Loucy (cell line): ENCODE data around the gene CD177.
"Not testable (repeated sequence)": the region's sequence is repeated elsewhere in the genome, so short reads cannot be mapped to it uniquely, and the experiment has no call there.

Source experiments
- H2AFZ ChIP-seq: fragments of 200-600 bp; sonication (generic); 2 replicates; pipeline ENCODE4 v1.6.0; 2016; ENCODE audit warnings: antibody characterized with exemption, mild to moderate bottlenecking, low read length, moderate library complexity
- H3F3A ChIP-seq: fragments of 200-600 bp; 2 replicates; pipeline ENCODE4 v1.6.0; 2016; ENCODE audit warnings: antibody characterized with exemption, low read depth, mild to moderate bottlenecking
- H3K27me3 ChIP-seq: fragments of 200-600 bp; sonication (generic); 2 replicates; pipeline ENCODE4 v1.6.1; 2014; ENCODE audit warnings: low read length, mild to moderate bottlenecking; ENCODE audit not compliant: insufficient read depth, poor library complexity, severe bottlenecking
- H3K36me3 ChIP-seq: fragments of 200-600 bp; sonication (generic); 2 replicates; pipeline ENCODE4 v1.6.1; 2016; ENCODE audit warnings: low read length; ENCODE audit not compliant: insufficient read depth
- H3K4me1 ChIP-seq: fragments of 200-600 bp; sonication (generic); 2 replicates; pipeline ENCODE4 v1.5.1; 2014; ENCODE audit warnings: low read length, mild to moderate bottlenecking; ENCODE audit not compliant: insufficient read depth, poor library complexity, severe bottlenecking
- H3K4me2 ChIP-seq: fragments of 200-600 bp; sonication (generic); 2 replicates; pipeline ENCODE4 v1.6.0; 2014; ENCODE audit warnings: antibody characterized with exemption, low read length, low read depth, mild to moderate bottlenecking; ENCODE audit not compliant: poor library complexity, severe bottlenecking
- H3K4me3 ChIP-seq: fragments of 200-600 bp; sonication (generic); 2 replicates; pipeline ENCODE4 v1.5.1; 2014; ENCODE audit warnings: low read length, mild to moderate bottlenecking, mixed read lengths; ENCODE audit not compliant: poor library complexity, severe bottlenecking
- H3K79me2 ChIP-seq: fragments of 200-600 bp; sonication (generic); 2 replicates; pipeline ENCODE4 v1.6.1; 2014; ENCODE audit warnings: low read length; ENCODE audit not compliant: insufficient read depth
- H3K9ac ChIP-seq: fragments of 200-600 bp; sonication (generic); 2 replicates; pipeline ENCODE4 v1.6.0; 2014; ENCODE audit warnings: mild to moderate bottlenecking, low read depth, low read length, moderate library complexity; ENCODE audit not compliant: poor library complexity, severe bottlenecking
- H3K9me2 ChIP-seq: fragments of 200-600 bp; sonication (generic); replicated peaks from 2 replicates; pipeline ENCODE4 v1.6.1; 2016; ENCODE audit warnings: low read depth, low read length, mixed read lengths
- H3K9me3 ChIP-seq: fragments of 200-600 bp; sonication (generic); 2 replicates; pipeline ENCODE4 v1.6.1; 2014; ENCODE audit warnings: mild to moderate bottlenecking, antibody characterized with exemption, low read length, low read depth; ENCODE audit not compliant: insufficient read depth
- H4K20me1 ChIP-seq: fragments of 200-600 bp; sonication (generic); 2 replicates; pipeline ENCODE4 v1.6.0; 2014; ENCODE audit warnings: antibody characterized with exemption, low read length, mild to moderate bottlenecking; ENCODE audit not compliant: insufficient read depth, poor library complexity, severe bottlenecking
- CTCF ChIP-seq: fragments of 200-600 bp; sonication (generic); conservative IDR thresholded peaks from 2 replicates; pipeline ENCODE4 v1.5.1; 2014; ENCODE audit warnings: mild to moderate bottlenecking, antibody characterized with exemption, low read length
- EZH2phosphoT487 ChIP-seq: fragments of 200-600 bp; IDR thresholded peaks from 2 replicates; pipeline ENCODE4 v1.6.1; 2018; ENCODE audit warnings: antibody characterized with exemption, mild to moderate bottlenecking, moderate library complexity, borderline replicate concordance

The CD177 gene

DNA sequence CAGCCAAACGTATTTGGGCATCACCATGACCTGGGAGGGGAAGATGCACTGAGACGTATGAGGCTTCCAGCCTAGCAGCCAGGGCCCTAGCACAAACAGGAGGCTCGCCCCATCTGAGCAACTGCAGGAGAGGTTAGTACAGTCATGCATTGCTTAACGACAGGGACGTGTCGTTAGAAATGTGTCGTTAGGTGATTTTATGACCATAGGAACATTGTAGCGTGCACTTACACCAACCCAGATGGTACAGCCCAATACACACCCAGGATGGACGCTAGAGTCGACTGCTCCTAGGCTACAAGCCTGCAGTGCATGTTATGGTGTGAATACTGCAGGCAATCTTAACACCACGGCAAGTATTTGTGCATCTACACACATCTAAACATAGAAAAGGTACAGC lies 9.3 kb downstream of the CD177 start:
- no peaks in the 10 kb centered on the region for H4K20me1 ChIP-seq
- no peak overlapping the region for H3K4me2 ChIP-seq
- H3K4me3 ChIP-seq, result no peak overlapping the region
- H3K27me3 ChIP-seq, result no peaks in the 10 kb centered on the region
- H3K36me3 ChIP-seq, result no peaks in the 10 kb centered on the region
- no peak overlapping the region for H3K9ac ChIP-seq
- H3K9me3 ChIP-seq, result no peaks in the 10 kb centered on the region
- no peaks in the 10 kb centered on the region for H3K79me2 ChIP-seq
- H2AFZ ChIP-seq, result no peak overlapping the region
- no peak for TF ChIP-seq CTCF
- no peak for TF ChIP-seq EZH2phosphoT487
- no peaks in the 10 kb centered on the region for H3K4me1 ChIP-seq
- no peaks in the 10 kb centered on the region for H3K9me2 ChIP-seq
- H3F3A ChIP-seq, result no peaks in the 10 kb centered on the region

GRCh38 chr19:43365677-43366076 lies 12.2 kb downstream of the CD177 start:
- not testable (repeated sequence) for H4K20me1 ChIP-seq, H3F3A ChIP-seq, H3K9me3 ChIP-seq, H3K9me2 ChIP-seq, H3K27me3 ChIP-seq, H3K9ac ChIP-seq, H3K79me2 ChIP-seq, H3K4me1 ChIP-seq, H2AFZ ChIP-seq, H3K4me3 ChIP-seq, H3K36me3 ChIP-seq, H3K4me2 ChIP-seq

DNA sequence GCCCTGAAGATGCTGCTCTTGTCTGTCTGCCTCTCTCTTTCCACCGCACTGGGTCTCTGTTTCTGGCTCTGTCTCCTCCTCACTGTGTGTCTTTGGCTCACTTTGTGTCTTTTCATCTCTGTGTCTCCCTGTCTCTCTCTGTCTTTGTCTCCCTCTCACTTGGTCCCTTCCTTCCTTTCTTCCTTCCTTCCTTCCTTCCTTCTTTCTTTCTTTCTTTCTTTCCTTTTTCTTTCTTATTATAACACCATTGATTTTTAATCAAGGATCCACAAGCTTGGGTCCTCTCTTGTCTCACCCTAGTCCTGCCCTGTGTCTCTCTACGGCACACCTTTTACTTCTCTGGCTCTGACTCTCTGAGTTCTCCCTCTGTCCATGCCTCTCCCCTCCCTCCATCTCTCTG lies 14.3 kb downstream of the CD177 start:
- TF ChIP-seq CTCF (no peak), EZH2phosphoT487 (no peak)
- H3K36me3 ChIP-seq, result no peaks in the 10 kb centered on the region
- no peak overlapping the region for H3K4me3 ChIP-seq
- H3K79me2 ChIP-seq, result no peaks in the 10 kb centered on the region
- no peaks in the 10 kb centered on the region for H3K27me3 ChIP-seq
- no peaks in the 10 kb centered on the region for H3K4me1 ChIP-seq
- no peak overlapping the region for H3K4me2 ChIP-seq
- H2AFZ ChIP-seq, result no peak overlapping the region
- no peaks in the 10 kb centered on the region for H3K9me3 ChIP-seq
- no peaks in the 10 kb centered on the region for H3F3A ChIP-seq
- H3K9me2 ChIP-seq, result no peaks in the 10 kb centered on the region
- H3K9ac ChIP-seq, result no peak overlapping the region
- H4K20me1 ChIP-seq, result no peaks in the 10 kb centered on the region

GRCh38 chr19:43368897-43369296 lies 15.4 kb downstream of the CD177 start:
- not testable (repeated sequence) for H3K4me2 ChIP-seq, H3K4me1 ChIP-seq

More at GRCh38 chr19:43368897-43369296, 15.4 kb downstream of the CD177 start:
- not testable (repeated sequence) for H3K9me3 ChIP-seq, H3K4me3 ChIP-seq, H3K79me2 ChIP-seq, H3F3A ChIP-seq, H3K9ac ChIP-seq, H3K27me3 ChIP-seq, H4K20me1 ChIP-seq, H3K9me2 ChIP-seq, H3K36me3 ChIP-seq, H2AFZ ChIP-seq
